Transverse colon (tissue), 4 donors: ENCODE results near the gene PAK4. TPM values are rescaled to one million over a fixed set of nuclear protein-coding genes. Genes with fewer than 3 reads are reported as not detected.

Experiments
- DNase-seq: peaks from one replicate; pipeline ENCODE4 v3.0.0-alpha.2; 2019
- H3K27ac ChIP-seq, 4 donors: fragments of 200-600 bp; sonication (generic); 2 replicates each; pipeline ENCODE4 v1.5.1; 2016 to 2018; ENCODE audit warnings: inconsistent platforms in 4 of 4
- H3K27me3 ChIP-seq: fragments of 200-600 bp; sonication (generic); 2 replicates; pipeline ENCODE4 v1.5.1; 2017; ENCODE audit warnings: inconsistent platforms
- H3K36me3 ChIP-seq, 4 donors: fragments of 200-600 bp; sonication (generic); 2 replicates each; pipeline ENCODE4 v1.5.1; 2017 to 2019; ENCODE audit warnings: inconsistent platforms in 4 of 4
- H3K4me1 ChIP-seq, 4 donors: fragments of 200-600 bp; sonication (generic); 2 replicates each; pipeline ENCODE4 v1.5.1; 2017 to 2020; ENCODE audit warnings: inconsistent platforms in 4 of 4
- H3K4me3 ChIP-seq, 4 donors: fragments of 200-600 bp; sonication (generic); 1 replicate in 1 of 4; 2 replicates in 3 of 4; pipeline versions ENCODE4 v1.5.1 to v1.6.1; 2017 to 2019; ENCODE audit warnings: inconsistent platforms in 4 of 4
- H3K9me3 ChIP-seq, 2 donors: fragments of 200-600 bp; sonication (generic); 2 replicates each; pipeline ENCODE4 v1.5.1; 2017 to 2019; ENCODE audit warnings: inconsistent platforms in 2 of 2
- CTCF ChIP-seq, 5 experiments: fragments of 200-600 bp in 3 of 5; fragments of 450-650 bp in 2 of 5; sonication (generic) in 3 of 5; IDR thresholded peaks; 1 replicate in 2 of 5; 2 replicates in 3 of 5; pipeline ENCODE4 v1.5.1; 2016 to 2017; ENCODE audit warnings: antibody characterized with exemption in 5 of 5, inconsistent platforms in 3 of 5, mild to moderate bottlenecking in 2 of 5, moderate library complexity in 1 of 5
- EP300 ChIP-seq: sonication (generic); formaldehyde crosslinking; IDR thresholded peaks from one replicate; pipeline ENCODE4 v1.6.1; 2017; ENCODE audit warnings: antibody characterized with exemption, low read depth
- POLR2A ChIP-seq: fragments of 450-650 bp; IDR thresholded peaks from one replicate; pipeline ENCODE4 v1.6.1; 2016; ENCODE audit warnings: antibody characterized with exemption, mild to moderate bottlenecking, moderate library complexity
- POLR2AphosphoS5 ChIP-seq, 3 donors: sonication (generic); formaldehyde crosslinking; IDR thresholded peaks; one replicate each; pipeline ENCODE4 v1.6.1; 2016; ENCODE audit warnings: antibody characterized with exemption in 3 of 3
- WGBS, 2 donors: methylation state at CpG; one replicate each; pipeline ENCODE4 v1.1.5; 2018; ENCODE audit warnings: low coverage in 1 of 2; 5-methylcytosine and 5-hydroxymethylcytosine counted together
- in situ Hi-C, 4 donors: fragments of 200-750 bp; cut with MboI; loops; one replicate each; pipeline versions ENCODE4 v1.15.0 to v1.15.1; 2017; ENCODE audit warnings: low sequenced_read_pairs in 3 of 4, low pct_ligation_motif_present in 1 of 4, low pct_unique_long_range_greater_than_20kb in 1 of 4
- intact Hi-C: fragments of 100-400 bp; cut with DNase I; formaldehyde crosslinking; loops from one replicate; pipeline ENCODE4 v1.15.1; 2023; ENCODE audit warnings: low total_unique reads
- total RNA-seq, 4 donors: library from RNA; depleted of rRNA; stranded (reverse); fragments of >200 nt; gene quantifications; one replicate each; pipeline ENCODE4 v1.1.0, GENCODE V29; 2016

The PAK4 gene
- total RNA-seq, 4 donors from 2014 or later = 43.8 to 96.1 (median 63.2) TPM

DNA sequence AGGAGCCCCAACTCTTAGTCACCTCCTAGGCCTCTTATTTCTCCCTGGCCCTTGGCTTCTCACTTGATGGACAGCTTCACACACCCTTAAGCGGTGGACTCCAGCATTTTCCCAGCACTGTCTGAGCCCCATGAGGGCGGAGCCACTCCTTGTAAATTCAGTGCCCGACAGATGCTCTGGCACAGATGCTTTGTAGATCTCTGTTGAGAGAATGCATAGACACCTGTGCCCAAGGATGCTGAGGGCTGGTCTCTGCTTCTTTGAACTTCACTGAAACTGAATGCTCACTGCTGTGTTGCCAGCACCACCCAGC lies 75.2 kb downstream of the PAK4 start:
- Histone ChIP-seq H3K4me1 (peaks cover 0 to 7% (median 3%) of the 10 kb centered on the region in 4 donors), H3K9me3 (no peaks in the 10 kb centered on the region), H3K27ac (no peak overlapping the region), H3K27me3 (peaks cover 100% of the 10 kb centered on the region), H3K4me3 (no peak overlapping the region), H3K36me3 (no peaks in the 10 kb centered on the region)
- intact Hi-C loops = no loop called here
- TF ChIP-seq CTCF (IDR thresholded peaks at IDR 0.05) = no peak
- TF ChIP-seq EP300 = no peak
- no peak for TF ChIP-seq POLR2A
- no peak for TF ChIP-seq POLR2AphosphoS5 (IDR thresholded peaks at IDR 0.05)
- DNase-seq = no peak
- WGBS, 2 donors = 68% methylated on average over 3 of the region's 3 CpGs; no CpG with 5 or more reads in 1 of the 2 donors
- in situ Hi-C loops = loop anchor here in 1 of 4 donors (25.0 kb wide), 1 partner anchor 613 kb away; no protein-coding TSS in a partner anchor

GRCh38 chr19:39202998-39203355 lies 77.4 kb downstream of the PAK4 start:
- H3K27ac ChIP-seq = no peak overlapping the region
- in situ Hi-C loops = loop anchor here in 1 of 4 donors (25.0 kb wide), 1 partner anchor 616 kb away; no protein-coding TSS in a partner anchor
- no peak for DNase-seq
- H3K4me1 ChIP-seq = no peaks in the 10 kb centered on the region
- no peaks in the 10 kb centered on the region for H3K9me3 ChIP-seq
- intact Hi-C loops = no loop called here
- H3K4me3 ChIP-seq = no peak overlapping the region
- peaks cover 81% of the 10 kb centered on the region for H3K27me3 ChIP-seq
- no peak for TF ChIP-seq EP300
- TF ChIP-seq POLR2AphosphoS5 (IDR thresholded peaks at IDR 0.05) = no peak
- TF ChIP-seq POLR2A = no peak
- TF ChIP-seq CTCF (IDR thresholded peaks at IDR 0.05) = no peak
- WGBS, 2 donors = 33% methylated on average over 1 of the region's 1 CpG; no CpG with 5 or more reads in 1 of the 2 donors
- no peaks in the 10 kb centered on the region for H3K36me3 ChIP-seq

DNA sequence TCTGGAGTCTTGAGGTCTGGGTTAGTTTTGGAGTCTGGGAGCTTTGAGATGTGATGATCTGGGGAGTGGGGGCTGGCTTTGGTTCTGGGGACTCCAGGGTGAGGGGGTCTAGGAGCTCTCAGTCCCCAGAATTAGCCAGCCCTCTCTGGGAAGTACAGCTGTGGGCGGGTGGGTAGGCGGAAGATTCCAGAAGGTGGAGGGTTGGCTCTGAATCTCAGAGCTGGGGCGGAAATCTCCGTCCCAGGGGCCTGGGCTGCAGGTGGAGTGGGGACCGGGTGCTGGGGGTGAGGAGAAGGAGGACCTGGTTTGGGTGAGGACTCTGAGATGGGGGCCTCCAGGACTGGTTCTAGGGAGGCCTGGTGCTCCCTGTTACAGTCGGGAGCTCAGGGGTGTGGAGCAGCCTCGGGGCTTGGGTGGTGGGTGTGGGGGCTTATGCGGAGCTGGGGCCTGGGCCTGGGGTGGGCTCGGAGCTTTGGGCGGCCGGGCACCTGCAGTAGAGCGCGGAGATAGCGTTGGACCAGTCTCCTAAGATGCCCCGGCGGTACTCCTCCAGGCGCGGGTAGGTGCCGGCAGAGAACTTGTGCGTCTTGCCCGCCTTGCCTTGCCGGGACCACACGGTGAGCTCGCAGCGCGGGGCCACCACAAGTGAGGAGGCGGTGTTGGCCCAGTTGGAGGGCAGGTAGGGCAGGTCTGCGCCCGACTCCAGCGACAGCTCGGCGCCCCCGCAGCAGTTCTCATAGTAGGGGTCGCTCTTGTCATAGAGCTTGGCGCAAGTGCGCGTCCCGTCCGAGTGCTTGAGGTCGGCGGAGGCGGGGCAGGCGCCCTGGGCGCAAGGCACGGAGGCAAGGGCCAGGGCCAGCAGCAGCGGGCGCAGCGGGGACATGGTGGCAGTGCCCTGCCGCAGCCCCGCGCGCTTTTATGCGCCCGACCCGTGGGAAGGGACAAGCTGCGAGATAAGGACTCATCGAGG lies 78.1 kb downstream of the PAK4 start, which contains the start of gene SYCN:
TSS of gene SYCN (minus strand) at position 892 of the 970 bp plus-strand sequence. CDS start at position 883, 9 bp downstream.
- Histone ChIP-seq H3K27ac (no peak within 1 kb of the TSS), H3K27me3 (peaks cover 78% of the 10 kb centered on the region), H3K36me3 (no peaks in the 10 kb centered on the region), H3K4me3 (no peak within 1 kb of the TSS), H3K9me3 (no peaks in the 10 kb centered on the region), H3K4me1 (no peaks in the 10 kb centered on the region)
- no peak for TF ChIP-seq POLR2AphosphoS5 (IDR thresholded peaks at IDR 0.05)
- no peak for TF ChIP-seq EP300
- no peak for TF ChIP-seq CTCF (IDR thresholded peaks at IDR 0.05)
- no peak for TF ChIP-seq POLR2A
- no peak for DNase-seq
- WGBS, 2 donors = 46 to 67% methylated on average over 2 to 33 of the region's 57 CpGs
- intact Hi-C loops (no loop called here), in situ Hi-C loops (loop anchor here in 1 of 4 donors (25.0 kb wide), 1 partner anchor 616 kb away; no protein-coding TSS in a partner anchor)

DNA sequence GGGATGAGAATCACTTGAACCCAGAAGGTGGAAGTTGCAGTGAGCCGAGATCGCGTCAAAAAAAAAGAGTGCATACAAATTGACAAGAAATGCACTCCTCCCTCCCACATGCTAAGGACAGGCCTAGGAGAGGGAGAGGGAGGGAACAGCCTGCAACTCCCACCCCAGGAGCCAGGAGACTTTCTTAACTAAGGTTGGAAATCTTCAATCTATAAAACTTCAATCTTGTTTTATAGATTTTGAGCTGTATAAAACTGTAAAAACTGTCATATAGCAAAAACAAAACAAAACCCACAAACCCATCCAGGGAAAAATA lies 79.8 kb downstream of the PAK4 start:
- TF ChIP-seq CTCF (IDR thresholded peaks at IDR 0.05) (no peak), EP300 (no peak), POLR2A (no peak), POLR2AphosphoS5 (IDR thresholded peaks at IDR 0.05) (no peak)
- Histone ChIP-seq H3K27ac (no peak overlapping the region), H3K4me1 (no peaks in the 10 kb centered on the region), H3K27me3 (peaks cover 61% of the 10 kb centered on the region), H3K36me3 (no peaks in the 10 kb centered on the region), H3K4me3 (no peak overlapping the region), H3K9me3 (no peaks in the 10 kb centered on the region)
- intact Hi-C loops (no loop called here), in situ Hi-C loops (loop anchor here in 1 of 4 donors (25.0 kb wide), 1 partner anchor 618 kb away; no protein-coding TSS in a partner anchor)
- no peak for DNase-seq
- 78 to 100% methylated on average over 3 of the region's 3 CpGs for WGBS, 2 donors
